H9 (cell line): Measurements from ENCODE around the gene SYT2. TPM values are rescaled to one million over a fixed set of nuclear protein-coding genes. Genes with fewer than 3 reads are reported as not detected.

Experiments used
- DNase-seq: peaks from one replicate; pipeline ENCODE4 v3.0.0-alpha.2; 2017
- H2AFZ ChIP-seq: one replicate; pipeline ENCODE4 v1.6.1; 2013; ENCODE audit warnings: mild to moderate bottlenecking, low read length, control low read depth, moderate library complexity
- H2AK5ac ChIP-seq: 2 replicates; pipeline ENCODE4 v1.6.1; 2013; ENCODE audit warnings: low read length, control low read depth, mixed read lengths; ENCODE audit not compliant: insufficient read length
- H2BK120ac ChIP-seq: one replicate; pipeline ENCODE4 v1.6.1; 2013; ENCODE audit warnings: low read depth, mild to moderate bottlenecking, low read length, control low read depth, inconsistent platforms; ENCODE audit not compliant: poor library complexity, severe bottlenecking
- H2BK12ac ChIP-seq: 2 replicates; pipeline ENCODE4 v1.6.1; 2013; ENCODE audit warnings: low read length, control low read depth, mixed read lengths, low read depth; ENCODE audit not compliant: insufficient read length
- H2BK15ac ChIP-seq: 2 replicates; pipeline ENCODE4 v1.6.1; 2013; ENCODE audit warnings: low read depth, low read length, control low read depth
- H2BK20ac ChIP-seq: one replicate; pipeline ENCODE4 v1.6.1; 2013; ENCODE audit warnings: low read depth, mild to moderate bottlenecking, low read length, control low read depth, inconsistent platforms; ENCODE audit not compliant: poor library complexity, severe bottlenecking
- H2BK5ac ChIP-seq: 2 replicates; pipeline ENCODE4 v1.6.1; 2013; ENCODE audit warnings: low read length, control low read depth, mixed read lengths; ENCODE audit not compliant: insufficient read length
- H3K14ac ChIP-seq: 2 replicates; pipeline ENCODE4 v1.6.1; 2013; ENCODE audit warnings: low read length, control low read depth; ENCODE audit not compliant: insufficient read depth
- H3K18ac ChIP-seq: 2 replicates; pipeline ENCODE4 v1.6.1; 2013; ENCODE audit warnings: low read depth, mild to moderate bottlenecking, mixed read lengths, low read length, control low read depth; ENCODE audit not compliant: insufficient read length
- H3K23ac ChIP-seq: 2 replicates; pipeline ENCODE4 v1.6.1; 2013; ENCODE audit warnings: low read length, control low read depth, mixed read lengths, low read depth; ENCODE audit not compliant: insufficient read length
- H3K23me2 ChIP-seq: 2 replicates; pipeline ENCODE4 v1.6.1; 2013; ENCODE audit warnings: low read depth, mild to moderate bottlenecking, mixed read lengths, low read length, control low read depth; ENCODE audit not compliant: insufficient read length, poor library complexity, severe bottlenecking
- H3K27ac ChIP-seq: 2 replicates; pipeline ENCODE4 v1.5.1; 2013; ENCODE audit warnings: low read length, control low read depth, mixed read lengths, low read depth; ENCODE audit not compliant: insufficient read length
- H3K27me3 ChIP-seq: 2 replicates; pipeline ENCODE4 v1.6.1; 2013; ENCODE audit warnings: low read length, control low read depth, inconsistent platforms; ENCODE audit not compliant: insufficient read depth
- H3K4ac ChIP-seq: 2 replicates; pipeline ENCODE4 v1.6.1; 2013; ENCODE audit warnings: low read depth, mild to moderate bottlenecking, control low read depth, inconsistent platforms, low read length, moderate library complexity
- H3K4me1 ChIP-seq: 2 replicates; pipeline ENCODE4 v1.6.1; 2013; ENCODE audit warnings: low read length, control low read depth, inconsistent platforms; ENCODE audit not compliant: insufficient read depth
- H3K4me2 ChIP-seq: 2 replicates; pipeline ENCODE4 v1.6.1; 2013; ENCODE audit warnings: low read length, control low read depth, mixed read lengths; ENCODE audit not compliant: insufficient read length, insufficient read depth
- H3K56ac ChIP-seq: 2 replicates; pipeline ENCODE4 v1.6.1; 2013; ENCODE audit warnings: low read depth, mild to moderate bottlenecking, mixed read lengths, low read length, control low read depth; ENCODE audit not compliant: insufficient read length
- H3K79me1 ChIP-seq: 2 replicates; pipeline ENCODE4 v1.6.1; 2013; ENCODE audit warnings: low read depth, mild to moderate bottlenecking, moderate library complexity, low read length, control low read depth, inconsistent platforms; ENCODE audit not compliant: insufficient read depth, poor library complexity, severe bottlenecking
- H3K79me2 ChIP-seq: 2 replicates; pipeline ENCODE4 v1.6.1; 2013; ENCODE audit warnings: low read length, control low read depth, inconsistent platforms; ENCODE audit not compliant: insufficient read depth
- H3K9ac ChIP-seq: 2 replicates; pipeline ENCODE4 v1.6.1; 2013; ENCODE audit warnings: low read length, control low read depth, mixed read lengths; ENCODE audit not compliant: insufficient read length; ENCODE audit errors: extremely low read depth
- H3K9me3 ChIP-seq: one replicate; pipeline ENCODE4 v1.6.1; 2013; ENCODE audit warnings: low read depth, low read length, inconsistent platforms; ENCODE audit not compliant: control insufficient read depth
- H3T11ph ChIP-seq: one replicate; pipeline ENCODE4 v1.6.1; 2013; ENCODE audit warnings: mild to moderate bottlenecking, low read length, control low read depth, inconsistent platforms
- H4K20me1 ChIP-seq: one replicate; pipeline ENCODE4 v1.6.1; 2013; ENCODE audit not compliant: control insufficient read depth, insufficient read length, insufficient read depth
- H4K5ac ChIP-seq: 2 replicates; pipeline ENCODE4 v1.6.1; 2013; ENCODE audit warnings: low read depth, mild to moderate bottlenecking, mixed read lengths, low read length, control low read depth; ENCODE audit not compliant: insufficient read length
- H4K8ac ChIP-seq: replicated peaks from 2 replicates; pipeline ENCODE4 v1.6.1; 2013; ENCODE audit warnings: low read length, control low read depth, mixed read lengths, low read depth; ENCODE audit not compliant: insufficient read length
- H4K91ac ChIP-seq: 2 replicates; pipeline ENCODE4 v1.6.1; 2013; ENCODE audit warnings: low read depth, mild to moderate bottlenecking, moderate library complexity, mixed read lengths, low read length, control low read depth; ENCODE audit not compliant: insufficient read length
- H3K27ac Mint-ChIP-seq, 3 experiments: 2 replicates in 2 of 3; 3 replicates in 1 of 3; pipeline ENCODE4 v1.8.0; 2020 to 2021; ENCODE audit warnings: mixed read lengths in 3 of 3, mild to moderate bottlenecking in 1 of 3, moderate library complexity in 1 of 3
- H3K27me3 Mint-ChIP-seq: 2 replicates; pipeline ENCODE4 v1.8.0; 2021; ENCODE audit warnings: low read depth, mild to moderate bottlenecking, moderate library complexity, mixed read lengths
- H3K36me3 Mint-ChIP-seq, 3 experiments: 2 replicates in 2 of 3; 3 replicates in 1 of 3; pipeline ENCODE4 v1.8.0; 2020 to 2021; ENCODE audit warnings: low read depth in 3 of 3, mixed read lengths in 3 of 3; ENCODE audit not compliant: insufficient read depth in 1 of 3
- H3K4me1 Mint-ChIP-seq, 2 experiments: 2 replicates each; pipeline ENCODE4 v1.8.0; 2020; ENCODE audit warnings: mixed read lengths in 2 of 2
- H3K4me3 Mint-ChIP-seq, 2 experiments: 2 replicates in 1 of 2; 3 replicates in 1 of 2; pipeline ENCODE4 v1.8.0; 2020 to 2021; ENCODE audit warnings: mild to moderate bottlenecking in 2 of 2, mixed read lengths in 2 of 2, moderate library complexity in 1 of 2
- H3K9me3 Mint-ChIP-seq, 2 experiments: 2 replicates in 1 of 2; 3 replicates in 1 of 2; pipeline ENCODE4 v1.8.0; 2020; ENCODE audit warnings: mild to moderate bottlenecking in 2 of 2, mixed read lengths in 2 of 2, moderate library complexity in 1 of 2
- WGBS: extraction: QIAGEN DNeasy Blood & Tissue Kit; methylation state at CpG from one replicate; pipeline ENCODE4 v1.1.7; 2013; ENCODE audit warnings: missing lambda C conversion rate, low lambda C conversion rate, mixed read lengths; ENCODE audit not compliant: insufficient read length; ENCODE audit errors: extremely low coverage; 5-methylcytosine and 5-hydroxymethylcytosine counted together
- total RNA-seq: library from RNA; stranded (reverse); gene quantifications from 2 replicates; pipeline ENCODE4 v1.2.1, GENCODE V29; 2021
- TF ChIP-seq, protein P1 (sequence below): fragments of 200-600 bp; sonication (generic); conservative IDR thresholded peaks from 3 replicates; pipeline ENCODE4 v1.8.0; 2021; ENCODE audit warnings: antibody characterized with exemption, mild to moderate bottlenecking

SYT2 gene
- total RNA-seq, 1 experiment from 2014 or later, result 3.3 TPM

- Histone ChIP-seq H4K91ac (no peak overlapping the region), H3K4me1 (peaks cover 3% of the 10 kb centered on the region; the same call in 1 of the 2 replicates), H3K27ac (no peak overlapping the region), H2AK5ac (no peak overlapping the region), H3K18ac (no peak overlapping the region), H3K9me3 (no peaks in the 10 kb centered on the region), H3K79me1 (no peaks in the 10 kb centered on the region), H4K5ac (no peak overlapping the region), H2BK120ac (no peak overlapping the region), H4K8ac (no peak overlapping the region), H3K9ac (no peak overlapping the region), H2BK5ac (no peak overlapping the region), H3T11ph (no peak overlapping the region), H3K56ac (no peak overlapping the region), H3K23me2 (no peaks in the 10 kb centered on the region), H2BK20ac (no peak overlapping the region), H4K20me1 (no peaks in the 10 kb centered on the region), H2BK15ac (no peak overlapping the region), H3K14ac (no peak overlapping the region), H3K4me2 (no peak overlapping the region), H3K4ac (no peak overlapping the region), H2BK12ac (no peak overlapping the region), H3K27me3 (no peaks in the 10 kb centered on the region), H3K79me2 (no peaks in the 10 kb centered on the region), H3K23ac (no peak overlapping the region), H2AFZ (no peak overlapping the region)
- TF ChIP-seq, protein P1, sequence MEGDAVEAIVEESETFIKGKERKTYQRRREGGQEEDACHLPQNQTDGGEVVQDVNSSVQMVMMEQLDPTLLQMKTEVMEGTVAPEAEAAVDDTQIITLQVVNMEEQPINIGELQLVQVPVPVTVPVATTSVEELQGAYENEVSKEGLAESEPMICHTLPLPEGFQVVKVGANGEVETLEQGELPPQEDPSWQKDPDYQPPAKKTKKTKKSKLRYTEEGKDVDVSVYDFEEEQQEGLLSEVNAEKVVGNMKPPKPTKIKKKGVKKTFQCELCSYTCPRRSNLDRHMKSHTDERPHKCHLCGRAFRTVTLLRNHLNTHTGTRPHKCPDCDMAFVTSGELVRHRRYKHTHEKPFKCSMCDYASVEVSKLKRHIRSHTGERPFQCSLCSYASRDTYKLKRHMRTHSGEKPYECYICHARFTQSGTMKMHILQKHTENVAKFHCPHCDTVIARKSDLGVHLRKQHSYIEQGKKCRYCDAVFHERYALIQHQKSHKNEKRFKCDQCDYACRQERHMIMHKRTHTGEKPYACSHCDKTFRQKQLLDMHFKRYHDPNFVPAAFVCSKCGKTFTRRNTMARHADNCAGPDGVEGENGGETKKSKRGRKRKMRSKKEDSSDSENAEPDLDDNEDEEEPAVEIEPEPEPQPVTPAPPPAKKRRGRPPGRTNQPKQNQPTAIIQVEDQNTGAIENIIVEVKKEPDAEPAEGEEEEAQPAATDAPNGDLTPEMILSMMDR, result no peak
- peaks cover 45 to 48% of the 10 kb centered on the region in 2 experiments for H3K4me1 Mint-ChIP-seq
- DNase-seq, result no peak
- peak overlapping the region in 2 of 3 experiments; percentile 45 to 71; a peak in 4 of 7 replicates for H3K27ac Mint-ChIP-seq
- no peaks in the 10 kb centered on the region for H3K9me3 Mint-ChIP-seq
- H3K36me3 Mint-ChIP-seq, result no peaks in the 10 kb centered on the region; a peak in 1 of 7 replicates
- no CpG with 5 or more reads among the region's 1 CpG for WGBS
- H3K4me3 Mint-ChIP-seq, result no peak overlapping the region
- H3K27me3 Mint-ChIP-seq, result no peaks in the 10 kb centered on the region
These were observed 133.4 kb downstream of the SYT2 start for GRCh38 chr1:202576816-202577215.
